KMS-11 (cell line): ENCODE data around the gene CLECL1.

Source experiments
- H2AFZ ChIP-seq: fragments of 200-600 bp; sonication (generic); 2 replicates; pipeline ENCODE4 v1.6.1; 2016; ENCODE audit warnings: antibody characterized with exemption, mixed run types, low read depth
- H3K27ac ChIP-seq: fragments of 200-600 bp; sonication (generic); 2 replicates; pipeline ENCODE4 v1.6.1; 2016; ENCODE audit warnings: mild to moderate bottlenecking, mixed run types
- H3K27me3 ChIP-seq: fragments of 200-600 bp; sonication (generic); 2 replicates; pipeline ENCODE4 v1.6.1; 2017; ENCODE audit warnings: mild to moderate bottlenecking, low read depth, mixed run types, moderate library complexity; ENCODE audit not compliant: insufficient read depth
- H3K36me3 ChIP-seq: fragments of 200-600 bp; sonication (generic); 2 replicates; pipeline ENCODE4 v1.6.1; 2017; ENCODE audit warnings: mild to moderate bottlenecking, mixed run types; ENCODE audit not compliant: insufficient read depth
- H3K4me1 ChIP-seq: fragments of 200-600 bp; sonication (generic); 2 replicates; pipeline ENCODE4 v1.6.1; 2016; ENCODE audit warnings: mild to moderate bottlenecking, low read depth, mixed run types; ENCODE audit not compliant: poor library complexity, severe bottlenecking
- H3K4me2 ChIP-seq: fragments of 200-600 bp; sonication (generic); 2 replicates; pipeline ENCODE4 v1.7.0; 2016; ENCODE audit warnings: mild to moderate bottlenecking, mixed run types
- H3K4me3 ChIP-seq: fragments of 200-600 bp; sonication (generic); IDR thresholded peaks from 2 replicates; pipeline ENCODE4 v1.6.1; 2017; ENCODE audit warnings: low read depth, low read length, mixed read lengths; ENCODE audit not compliant: insufficient read depth
- H3K79me2 ChIP-seq: fragments of 200-600 bp; sonication (generic); 2 replicates; pipeline ENCODE4 v1.6.1; 2016; ENCODE audit warnings: low read depth, mixed run types; ENCODE audit not compliant: insufficient read depth
- H3K9ac ChIP-seq: fragments of 200-600 bp; sonication (generic); 2 replicates; pipeline ENCODE4 v1.6.1; 2016; ENCODE audit warnings: mild to moderate bottlenecking, mixed run types
- H4K20me1 ChIP-seq: fragments of 200-600 bp; sonication (generic); 2 replicates; pipeline ENCODE4 v1.6.1; 2016; ENCODE audit warnings: mild to moderate bottlenecking, mixed run types; ENCODE audit not compliant: insufficient read depth
- TF ChIP-seq, protein P1 (sequence below): fragments of 200-600 bp; sonication (generic); conservative IDR thresholded peaks from 2 replicates; pipeline ENCODE4 v1.6.1; 2017; ENCODE audit warnings: low read depth, mild to moderate bottlenecking, antibody characterized with exemption, low read length, moderate library complexity, mixed read lengths

CLECL1 gene

GRCh38 chr12:9752145-9752933 lies 19.4 kb upstream of the CLECL1 start:
- no peaks in the 10 kb centered on the region for H4K20me1 ChIP-seq
- H3K27me3 ChIP-seq: no peaks in the 10 kb centered on the region
- H2AFZ ChIP-seq: no peak overlapping the region
- no peaks in the 10 kb centered on the region for H3K79me2 ChIP-seq
- H3K27ac ChIP-seq: no peak overlapping the region
- no peak overlapping the region for H3K9ac ChIP-seq
- peaks cover 20% of the 10 kb centered on the region for H3K4me1 ChIP-seq
- H3K4me2 ChIP-seq: no peak overlapping the region
- H3K4me3 ChIP-seq: no peak overlapping the region
- no peaks in the 10 kb centered on the region for H3K36me3 ChIP-seq
- TF ChIP-seq, protein P1, sequence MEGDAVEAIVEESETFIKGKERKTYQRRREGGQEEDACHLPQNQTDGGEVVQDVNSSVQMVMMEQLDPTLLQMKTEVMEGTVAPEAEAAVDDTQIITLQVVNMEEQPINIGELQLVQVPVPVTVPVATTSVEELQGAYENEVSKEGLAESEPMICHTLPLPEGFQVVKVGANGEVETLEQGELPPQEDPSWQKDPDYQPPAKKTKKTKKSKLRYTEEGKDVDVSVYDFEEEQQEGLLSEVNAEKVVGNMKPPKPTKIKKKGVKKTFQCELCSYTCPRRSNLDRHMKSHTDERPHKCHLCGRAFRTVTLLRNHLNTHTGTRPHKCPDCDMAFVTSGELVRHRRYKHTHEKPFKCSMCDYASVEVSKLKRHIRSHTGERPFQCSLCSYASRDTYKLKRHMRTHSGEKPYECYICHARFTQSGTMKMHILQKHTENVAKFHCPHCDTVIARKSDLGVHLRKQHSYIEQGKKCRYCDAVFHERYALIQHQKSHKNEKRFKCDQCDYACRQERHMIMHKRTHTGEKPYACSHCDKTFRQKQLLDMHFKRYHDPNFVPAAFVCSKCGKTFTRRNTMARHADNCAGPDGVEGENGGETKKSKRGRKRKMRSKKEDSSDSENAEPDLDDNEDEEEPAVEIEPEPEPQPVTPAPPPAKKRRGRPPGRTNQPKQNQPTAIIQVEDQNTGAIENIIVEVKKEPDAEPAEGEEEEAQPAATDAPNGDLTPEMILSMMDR: no peak

- H3K79me2 ChIP-seq: no peaks in the 10 kb centered on the region
- H3K4me3 ChIP-seq: no peak overlapping the region
- 0 out of 2 replicates have a peak overlapping the region, but pooled peaks have one; percentile 12 for H2AFZ ChIP-seq
- no peaks in the 10 kb centered on the region for H3K27me3 ChIP-seq
- no peak overlapping the region for H3K27ac ChIP-seq
- peak overlapping the region; percentile 88 for H3K4me2 ChIP-seq
- no peak overlapping the region for H3K9ac ChIP-seq
- no peaks in the 10 kb centered on the region for H4K20me1 ChIP-seq
- TF ChIP-seq, protein P1: peak; percentile 74
- H3K4me1 ChIP-seq: peaks cover 20% of the 10 kb centered on the region
- no peaks in the 10 kb centered on the region for H3K36me3 ChIP-seq
These were observed 18.6 kb upstream of the CLECL1 start for GRCh38 chr12:9751204-9752144.

- no peaks in the 10 kb centered on the region for H3K36me3 ChIP-seq
- H3K27ac ChIP-seq: no peak overlapping the region
- no peaks in the 10 kb centered on the region for H3K79me2 ChIP-seq
- TF ChIP-seq, protein P1: peak; percentile 73; the same call in 1 of the 2 replicates
- H3K9ac ChIP-seq: no peak overlapping the region
- no peak overlapping the region for H3K4me3 ChIP-seq
- no peaks in the 10 kb centered on the region for H3K27me3 ChIP-seq
- H2AFZ ChIP-seq: 0 out of 2 replicates have a peak overlapping the region, but pooled peaks have one; percentile 12
- no peaks in the 10 kb centered on the region for H4K20me1 ChIP-seq
- peaks cover 20% of the 10 kb centered on the region for H3K4me1 ChIP-seq
- peak overlapping the region; percentile 88 for H3K4me2 ChIP-seq
These were observed 17.6 kb upstream of the CLECL1 start for GRCh38 chr12:9750276-9751203.

DNA sequence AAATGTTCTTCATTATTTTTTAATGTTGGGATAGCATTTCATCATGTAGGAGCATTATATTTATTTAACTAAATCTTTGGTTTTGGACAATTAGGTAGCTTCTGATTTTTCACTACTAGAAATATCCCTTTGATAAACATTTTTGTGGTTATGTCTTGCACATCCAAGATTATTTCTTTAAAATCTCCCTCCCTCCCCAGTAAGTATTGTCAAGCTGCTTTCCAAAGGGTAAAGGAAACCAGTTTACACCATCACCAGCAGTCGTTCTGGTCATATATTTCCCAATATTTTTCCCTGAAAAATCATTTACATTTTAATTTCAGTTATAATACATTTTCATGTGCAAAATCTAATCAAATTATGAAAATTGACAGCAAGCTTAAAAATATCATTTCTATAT lies 16.7 kb upstream of the CLECL1 start:
- H3K36me3 ChIP-seq: no peaks in the 10 kb centered on the region
- no peaks in the 10 kb centered on the region for H4K20me1 ChIP-seq
- TF ChIP-seq, protein P1: no peak
- H3K27ac ChIP-seq: no peak overlapping the region
- no peak overlapping the region for H3K9ac ChIP-seq
- no peaks in the 10 kb centered on the region for H3K79me2 ChIP-seq
- no peaks in the 10 kb centered on the region for H3K27me3 ChIP-seq
- H3K4me2 ChIP-seq: no peak overlapping the region
- peaks cover 20% of the 10 kb centered on the region for H3K4me1 ChIP-seq
- H3K4me3 ChIP-seq: no peak overlapping the region
- no peak overlapping the region for H2AFZ ChIP-seq
